K562 (cell line): ENCODE measurements around the gene SPATA2. TPM values are rescaled to one million over a fixed set of nuclear protein-coding genes. Genes with fewer than 3 reads are reported as not detected.

Experiments
- ATAC-seq: fragments of 200-7000 bp; cut with Tn5 transposase; 3 replicates; pipeline ENCODE4 v1.9.1; 2020; ENCODE audit warnings: moderate library complexity
- BruUV-seq: library from RNA; stranded (reverse); fragments of 400-500 nt; replicated peaks from 2 replicates; lab custom pipeline; 2021; lab: Mats Ljungman, UMichigan
- CTCF ChIA-PET: fragments of 300-600 bp; formaldehyde crosslinking; extraction: SDS; loops from one replicate; lab custom pipeline; 2021; ENCODE audit warnings: low intra/inter-chr PET ratio; lab: Yijun Ruan, JAX
- POLR2A ChIA-PET: fragments of 300-600, 350-650 bp; sonication (Branson Sonifier 250); formaldehyde crosslinking; extraction: SDS; loops from one replicate; lab custom pipeline; 2021; ENCODE audit warnings: antibody characterized with exemption, inconsistent platforms; lab: Yijun Ruan, JAX
- DNase-seq, 4 experiments: peaks; one replicate each; pipeline versions ENCODE4 v3.0.0 to v3.0.0-alpha.2; 2011 to 2018; ENCODE audit warnings: low spot score in 3 of 4, mixed read lengths in 3 of 4; ENCODE audit errors: extremely low read depth in 1 of 4
- FAIRE-seq: peaks from 2 replicates; lab custom pipeline; 2011; peaks lifted over from hg19 to GRCh38; lab: Jason Lieb, UNC
- H2AFZ ChIP-seq: 2 replicates; pipeline ENCODE4 v1.6.0; 2011; ENCODE audit warnings: low read depth, low read length, control low read depth, inconsistent platforms
- H3K27ac ChIP-seq: fragments of 200-600 bp; 3 replicates; pipeline ENCODE4 v1.8.0; 2011; ENCODE audit warnings: low read depth, mild to moderate bottlenecking, control low read depth, inconsistent platforms, low read length, moderate library complexity, mixed read lengths; ENCODE audit errors: extremely low read depth
- H3K27me3 ChIP-seq, 2 experiments: fragments of 300-600 bp in 1 of 2; 2 replicates in 1 of 2; 3 replicates in 1 of 2; pipeline versions ENCODE4 v1.6.0 to v1.8.0; 2011; ENCODE audit warnings: inconsistent platforms in 2 of 2, low read length in 2 of 2, mild to moderate bottlenecking in 1 of 2, mixed read lengths in 1 of 2, moderate library complexity in 1 of 2; ENCODE audit not compliant: control insufficient read depth in 2 of 2, insufficient read depth in 2 of 2
- H3K36me3 ChIP-seq: fragments of 300-600 bp; 3 replicates; pipeline ENCODE4 v1.8.0; 2011; ENCODE audit warnings: mild to moderate bottlenecking, low read length, inconsistent platforms; ENCODE audit not compliant: control insufficient read depth, insufficient read depth
- H3K4me1 ChIP-seq, 2 experiments: fragments of 200-600 bp in 1 of 2; replicated peaks in 1 of 2; 2 replicates in 1 of 2; 3 replicates in 1 of 2; pipeline versions ENCODE4 v1.5.1 to v1.8.0; 2011; ENCODE audit warnings: inconsistent platforms in 2 of 2, low read length in 2 of 2, mild to moderate bottlenecking in 1 of 2, mixed read lengths in 1 of 2, moderate library complexity in 1 of 2; ENCODE audit not compliant: control insufficient read depth in 2 of 2, insufficient read depth in 2 of 2
- H3K4me2 ChIP-seq: 2 replicates; pipeline ENCODE4 v1.6.1; 2011; ENCODE audit warnings: low read length, control low read depth, inconsistent platforms, mixed read lengths; ENCODE audit not compliant: insufficient read depth
- H3K4me3 ChIP-seq: fragments of 200-600 bp; sonication (generic), shearing (Covaris generic); 2 replicates; pipeline ENCODE4 v1.5.1; 2016; ENCODE audit warnings: control low read depth, inconsistent platforms
- H3K79me2 ChIP-seq: fragments of 200-600 bp; 3 replicates; pipeline ENCODE4 v1.8.0; 2011; ENCODE audit warnings: low read length, inconsistent platforms; ENCODE audit not compliant: control insufficient read depth, insufficient read depth
- H3K9ac ChIP-seq, 2 experiments: 2 replicates each; pipeline versions ENCODE4 v1.6.0 to v1.6.1; 2011; ENCODE audit warnings: low read depth in 2 of 2, low read length in 2 of 2, control low read depth in 1 of 2, inconsistent platforms in 1 of 2, mild to moderate bottlenecking in 1 of 2, mixed read lengths in 1 of 2; ENCODE audit not compliant: insufficient read depth in 1 of 2
- H3K9me1 ChIP-seq: one replicate; pipeline ENCODE4 v1.6.0; 2011; ENCODE audit warnings: inconsistent platforms, mild to moderate bottlenecking, low read length, moderate library complexity; ENCODE audit not compliant: control insufficient read depth, insufficient read depth
- H3K9me3 ChIP-seq: replicated peaks from 2 replicates; pipeline ENCODE4 v1.5.1; 2011; ENCODE audit warnings: low read depth, low read length, inconsistent platforms; ENCODE audit not compliant: control insufficient read depth, insufficient read depth
- H4K20me1 ChIP-seq: replicated peaks from 2 replicates; pipeline ENCODE4 v1.6.1; 2011; ENCODE audit warnings: low read length, inconsistent platforms, mixed read lengths; ENCODE audit not compliant: control insufficient read depth, insufficient read depth
- CCAR2 ChIP-seq: fragments of 200-400 bp; formaldehyde crosslinking; IDR thresholded peaks from 2 replicates; pipeline ENCODE4 v1.6.1; 2017; ENCODE audit warnings: mild to moderate bottlenecking, low read depth, low read length
- ETV6 ChIP-seq, 3 experiments: fragments of 150-350 bp in 1 of 3; sonication (generic) in 1 of 3; formaldehyde crosslinking in 1 of 3; IDR thresholded peaks; 2 replicates each; pipeline versions ENCODE4 v1.6.1 to v1.8.0; 2014 to 2022; ENCODE audit warnings: borderline replicate concordance in 2 of 3, low read depth in 2 of 3, antibody characterized with exemption in 1 of 3, low read length in 1 of 3, mild to moderate bottlenecking in 1 of 3, missing genetic modification reagents in 1 of 3
- FOXA3 ChIP-seq, 2 experiments: fragments of 450-650 bp in 1 of 2; sonication (generic) in 1 of 2; formaldehyde crosslinking; IDR thresholded peaks in 1 of 2; conservative IDR thresholded peaks in 1 of 2; 2 replicates each; pipeline versions ENCODE4 v1.4.0 to v1.8.0; 2020 to 2022; ENCODE audit warnings: mild to moderate bottlenecking in 2 of 2, missing genetic modification reagents in 1 of 2
- HNRNPUL1 ChIP-seq: fragments of 200-400 bp; formaldehyde crosslinking; IDR thresholded peaks from 2 replicates; pipeline ENCODE4 v1.6.1; 2017; ENCODE audit warnings: low read length
- KAT7 ChIP-seq: sonication (generic); formaldehyde crosslinking; IDR thresholded peaks from 2 replicates; pipeline ENCODE4 v1.8.0; 2022; ENCODE audit warnings: missing genetic modification reagents, mild to moderate bottlenecking, borderline replicate concordance
- LEF1 ChIP-seq: fragments of 450-650 bp; IDR thresholded peaks from 2 replicates; pipeline ENCODE4 v1.6.1; 2016; ENCODE audit warnings: mild to moderate bottlenecking
- NR2F6 ChIP-seq: fragments of 450-650 bp; formaldehyde crosslinking; IDR thresholded peaks from 2 replicates; pipeline ENCODE4 v1.4.0; 2020; ENCODE audit warnings: mild to moderate bottlenecking
- TAF15 ChIP-seq: fragments of 200-400 bp; formaldehyde crosslinking; IDR thresholded peaks from 2 replicates; pipeline ENCODE4 v1.6.1; 2017; ENCODE audit warnings: mild to moderate bottlenecking, low read depth, low read length, moderate library complexity
- TGIF2 ChIP-seq: sonication (generic); formaldehyde crosslinking; IDR thresholded peaks from 2 replicates; pipeline ENCODE4 v1.8.1; 2022; ENCODE audit warnings: mild to moderate bottlenecking, missing genetic modification reagents, moderate library complexity
- ZNF695 ChIP-seq: fragments of 450-650 bp; formaldehyde crosslinking; IDR thresholded peaks from 2 replicates; pipeline ENCODE4 v1.4.0; 2020; ENCODE audit warnings: mild to moderate bottlenecking, moderate library complexity
- ZNF717 ChIP-seq: fragments of 250-450 bp; sonication (Bioruptor Pico); IDR thresholded peaks from 2 replicates; pipeline ENCODE4 v1.5.0; 2021
- ZNF79 ChIP-seq: fragments of 250-450 bp; sonication (Bioruptor Pico); IDR thresholded peaks from 2 replicates; pipeline ENCODE4 v1.4.0; 2020; ENCODE audit warnings: low read depth, mild to moderate bottlenecking, moderate library complexity
- WGBS: fragments of 100-300 bp; shearing (Covaris generic); methylation state at CpG from one replicate; pipeline ENCODE4 v1.1.6; 2016; ENCODE audit warnings: low coverage, mixed read lengths; ENCODE audit not compliant: insufficient coverage; ENCODE audit errors: missing lambda C conversion rate; 5-methylcytosine and 5-hydroxymethylcytosine counted together
- in situ Hi-C: fragments of 300-500 bp; cut with MboI; formaldehyde crosslinking; loops from 4 replicates; pipeline ENCODE4 v1.15.0; 2018; ENCODE audit warnings: inconsistent platforms, mixed read lengths
- intact Hi-C: fragments of 100-400 bp; cut with micrococcal nuclease; formaldehyde crosslinking; loops from 2 replicates; pipeline ENCODE4 v1.14.2; 2022
- polyA plus RNA-seq, 8 experiments: library from polyadenylated mRNA; depleted of rRNA in 4 of 8; stranded (reverse) in 5 of 8; unstranded in 3 of 8; fragments of >200 nt; fragmentation: Nextera tagmentation in 2 of 8; fragmentation: Illumina TruSeq in 1 of 8; extraction: Ambion mirVana in 2 of 8; extraction: Trizol in 1 of 8; gene quantifications; 2 replicates each; pipeline versions ENCODE4 v1.2.1 to v1.2.3, GENCODE V29; 2011 to 2014; ENCODE audit warnings: inconsistent platforms in 1 of 8, missing spikeins in 1 of 8
- total RNA-seq, 7 experiments: library from RNA; depleted of rRNA in 6 of 7; stranded (reverse); fragments of >200 nt in 6 of 7; fragmentation: Illumina TruSeq in 2 of 7; extraction: Trizol in 2 of 7; gene quantifications; 2 replicates each; pipeline versions ENCODE4 v1.2.1 to v1.2.3, GENCODE V29; 2011 to 2021; ENCODE audit warnings: low replicate concordance in 1 of 7
- TF ChIP-seq, protein P1 (sequence below): fragments of 250-450 bp; sonication (Bioruptor Pico); IDR thresholded peaks from 2 replicates; pipeline ENCODE4 v1.5.0; 2021; ENCODE audit warnings: mild to moderate bottlenecking, moderate library complexity
- TF ChIP-seq, protein P2 (sequence below): sonication (generic); formaldehyde crosslinking; IDR thresholded peaks from 2 replicates; pipeline ENCODE4 v1.8.0; 2022; ENCODE audit warnings: mild to moderate bottlenecking, low read depth, missing genetic modification reagents

SPATA2 gene
- total and polyA plus RNA-seq, 9 of the 15 experiments (the other 6 are each of a cell fraction or from before 2014, with no cell fraction given), result 0.46 to 8.2 (median 2.7) TPM

- H3K9me3 ChIP-seq, result no peaks in the 10 kb centered on the region
- H3K4me2 ChIP-seq, result no peak overlapping the region
- FAIRE-seq, result no peak
- no peak for TF ChIP-seq TGIF2 (CRISPR knock-in tag)
- no peak for TF ChIP-seq KAT7
- TF ChIP-seq HNRNPUL1, result no peak
- TF ChIP-seq CCAR2, result no peak
- TF ChIP-seq, protein P1, sequence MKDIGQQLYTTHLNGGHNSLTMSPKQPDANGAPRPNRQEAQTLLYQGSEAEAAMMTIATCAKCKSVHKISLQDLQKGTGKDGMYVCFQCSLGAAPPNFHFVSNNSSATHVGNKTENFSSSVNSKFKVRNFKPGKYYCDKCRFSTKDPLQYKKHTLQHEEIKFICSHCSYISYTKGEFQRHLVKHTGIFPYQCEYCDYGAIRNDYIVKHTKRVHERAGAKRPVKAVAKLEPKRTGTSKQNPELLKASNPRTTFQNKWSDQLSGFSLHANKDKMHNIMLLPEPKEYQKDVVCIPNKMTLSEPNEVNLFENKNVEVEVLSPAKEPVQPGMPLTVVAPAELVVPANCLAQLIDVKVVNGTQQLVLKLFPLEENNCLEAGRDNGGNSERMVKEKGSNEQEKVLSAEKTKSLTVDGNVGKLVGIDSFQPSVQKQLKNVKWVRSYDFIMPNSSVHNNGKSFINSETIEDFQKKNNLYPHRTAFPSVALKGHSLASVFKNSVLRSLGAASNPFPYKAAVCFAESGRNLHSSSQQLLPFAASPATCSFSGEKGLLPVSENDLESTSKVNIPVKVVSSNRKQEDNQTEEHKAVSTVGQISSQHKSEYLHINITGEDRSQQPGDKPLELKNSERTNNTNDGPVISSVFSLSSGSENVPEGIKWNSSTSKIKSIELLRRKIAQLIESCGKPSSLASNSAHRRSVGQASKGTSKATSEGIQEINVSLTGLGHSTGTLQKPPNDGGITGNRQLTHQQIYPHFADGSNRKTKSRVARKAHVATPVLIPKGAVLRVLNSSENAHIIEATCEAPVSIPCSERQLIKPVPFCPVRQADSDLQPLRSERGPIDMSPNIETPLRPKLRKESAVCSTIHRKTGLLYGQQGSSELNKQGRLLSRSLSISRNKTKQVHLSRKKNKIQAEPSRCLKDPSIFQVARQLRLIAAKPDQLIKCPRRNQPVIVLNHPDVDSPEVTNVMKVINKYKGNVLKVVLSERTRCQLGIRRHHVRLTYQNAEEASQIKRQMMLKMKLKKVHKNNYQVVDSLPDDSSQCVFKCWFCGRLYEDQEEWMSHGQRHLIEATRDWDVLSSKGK (CRISPR knock-in tag), result no peak
- TF ChIP-seq LEF1, result no peak
- no peak for TF ChIP-seq FOXA3 (CRISPR knock-in tag; conservative IDR thresholded peaks at IDR 0.05 in 1 of 2, IDR thresholded peaks at IDR 0.05 in 1 of 2)
- no peak for TF ChIP-seq ETV6 (IDR thresholded peaks at IDR 0.05; ENCODE audit: borderline replicate concordance in 1 of 2, low read depth in 2 of 2, low read length in 1 of 2)
- TF ChIP-seq ETV6 (CRISPR knock-in tag; IDR thresholded peaks at IDR 0.05; ENCODE audit: borderline replicate concordance), result no peak
- TF ChIP-seq ZNF79 (CRISPR knock-in tag), result no peak
- no peak for TF ChIP-seq TAF15
- no peak for TF ChIP-seq ZNF695 (CRISPR knock-in tag)
- TF ChIP-seq, protein P2, sequence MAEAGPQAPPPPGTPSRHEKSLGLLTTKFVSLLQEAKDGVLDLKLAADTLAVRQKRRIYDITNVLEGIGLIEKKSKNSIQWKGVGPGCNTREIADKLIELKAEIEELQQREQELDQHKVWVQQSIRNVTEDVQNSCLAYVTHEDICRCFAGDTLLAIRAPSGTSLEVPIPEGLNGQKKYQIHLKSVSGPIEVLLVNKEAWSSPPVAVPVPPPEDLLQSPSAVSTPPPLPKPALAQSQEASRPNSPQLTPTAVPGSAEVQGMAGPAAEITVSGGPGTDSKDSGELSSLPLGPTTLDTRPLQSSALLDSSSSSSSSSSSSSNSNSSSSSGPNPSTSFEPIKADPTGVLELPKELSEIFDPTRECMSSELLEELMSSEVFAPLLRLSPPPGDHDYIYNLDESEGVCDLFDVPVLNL (CRISPR knock-in tag), result no peak
- TF ChIP-seq NR2F6 (CRISPR knock-in tag), result no peak
- no peak for TF ChIP-seq ZNF717 (CRISPR knock-in tag)
- TF ChIP-seq, all 486 proteins: peak for 0
- H3K9ac ChIP-seq, result no peak overlapping the region
- intact Hi-C loops (no loop called here), in situ Hi-C loops (no loop called here)
- H3K9me1 ChIP-seq, result no peaks in the 10 kb centered on the region
- 70% methylated on average over 2 of the region's 2 CpGs for WGBS
- no peaks in the 10 kb centered on the region for H3K27me3 ChIP-seq
- BruUV-seq, result no TSS peak
- H4K20me1 ChIP-seq, result peaks cover 5% of the 10 kb centered on the region; the same call in 1 of the 2 replicates
- no peak overlapping the region for H3K4me3 ChIP-seq
- H3K27ac ChIP-seq, result no peak overlapping the region
- peaks cover 9% of the 10 kb centered on the region for H3K79me2 ChIP-seq
- CTCF ChIA-PET, result no interaction called here
- no peak overlapping the region for H2AFZ ChIP-seq
- H3K4me1 ChIP-seq, result peaks cover 7 to 8% of the 10 kb centered on the region in 2 experiments; a peak in 4 of 5 replicates
- POLR2A ChIA-PET, result no interaction called here
- H3K36me3 ChIP-seq, result no peaks in the 10 kb centered on the region
- no peak for DNase-seq
- ATAC-seq, result no peak
Measured at GRCh38 chr20:49919461-49919860, 4.1 kb upstream of the SPATA2 start.
